Stimulated activated CD8-positive, alpha-beta memory T cell treated with anti-CD3 and anti-CD28 coated beads, Interleukin-15, amount 100 ng/mL, for 4 hours (primary cell): Measurements from ENCODE around the gene LSM5.

Experiments used
- DNase-seq, 2 donors: peaks; one replicate each; pipeline ENCODE4 v3.0.0-alpha.2; 2020; ENCODE audit warnings: low read depth in 2 of 2

Gene LSM5

GRCh38 chr7:32490127-32490796, at the start of gene LSM5:
LSM5 (minus strand) TSS chr7:32490380; CDS start chr7:32490365, 15 bp downstream.
- DNase-seq: peak; percentile 78 to 82

GRCh38 chr7:32539366-32539765, 49.2 kb upstream of the LSM5 start:
- no peak for DNase-seq

- DNase-seq: no peak
These were observed 47.6 kb upstream of the LSM5 start for GRCh38 chr7:32537760-32538159.

GRCh38 chr7:32536585-32536984, 46.4 kb upstream of the LSM5 start:
- DNase-seq: no peak

- no peak for DNase-seq
These were observed 45.8 kb upstream of the LSM5 start for GRCh38 chr7:32536016-32536415.

GRCh38 chr7:32535162-32535702, 45.1 kb upstream of the LSM5 start:
- DNase-seq: no peak

- no peak for DNase-seq
These were observed 43.3 kb upstream of the LSM5 start for GRCh38 chr7:32533276-32534029.

GRCh38 chr7:32532716-32533115, 42.5 kb upstream of the LSM5 start:
- no peak for DNase-seq

GRCh38 chr7:32532086-32532485, 41.9 kb upstream of the LSM5 start:
- DNase-seq: no peak

GRCh38 chr7:32531402-32531801, 41.2 kb upstream of the LSM5 start:
- no peak for DNase-seq

- DNase-seq: no peak
These were observed 35.7 kb upstream of the LSM5 start for GRCh38 chr7:32525839-32526238.

GRCh38 chr7:32524631-32525030, 34.5 kb upstream of the LSM5 start:
- no peak for DNase-seq

- DNase-seq: no peak
These were observed 32.8 kb upstream of the LSM5 start for GRCh38 chr7:32522746-32523530.

GRCh38 chr7:32519763-32520162, 29.6 kb upstream of the LSM5 start:
- DNase-seq: no peak

GRCh38 chr7:32518534-32519140, 28.5 kb upstream of the LSM5 start:
- no peak for DNase-seq

GRCh38 chr7:32516551-32517100, 26.4 kb upstream of the LSM5 start:
- no peak for DNase-seq

- DNase-seq: no peak
These were observed 25.8 kb upstream of the LSM5 start for GRCh38 chr7:32515890-32516550.

GRCh38 chr7:32513210-32513609, 23.0 kb upstream of the LSM5 start:
- no peak for DNase-seq

- DNase-seq: no peak
These were observed 21.6 kb upstream of the LSM5 start for GRCh38 chr7:32511791-32512190.

GRCh38 chr7:32507414-32507813, 17.2 kb upstream of the LSM5 start:
- DNase-seq: no peak
